Parathyroid adenoma (tissue), 2 donors: Measurements from ENCODE around the gene MARCHF9.

Experiments used
- H2AFZ ChIP-seq: fragments of 300-600 bp; sonication (generic); one replicate; pipeline ENCODE4 v1.7.0; 2017; ENCODE audit warnings: antibody characterized with exemption, mild to moderate bottlenecking
- H3K27ac ChIP-seq: fragments of 300-600 bp; sonication (generic); one replicate; pipeline ENCODE4 v1.7.0; 2017
- H3K27me3 ChIP-seq: fragments of 300-600 bp; sonication (generic); one replicate; pipeline ENCODE4 v1.7.0; 2017; ENCODE audit warnings: low read length; ENCODE audit not compliant: control insufficient read depth, insufficient read depth
- H3K36me3 ChIP-seq: fragments of 300-600 bp; sonication (generic); one replicate; pipeline ENCODE4 v1.7.0; 2017; ENCODE audit warnings: low read length; ENCODE audit not compliant: control insufficient read depth, insufficient read depth
- H3K4me1 ChIP-seq: fragments of 300-600 bp; sonication (generic); one replicate; pipeline ENCODE4 v1.7.0; 2017; ENCODE audit warnings: control low read depth
- H3K4me2 ChIP-seq: fragments of 300-600 bp; sonication (generic); one replicate; pipeline ENCODE4 v1.7.0; 2017; ENCODE audit warnings: low read length
- H3K4me3 ChIP-seq: fragments of 300-600 bp; sonication (generic); one replicate; pipeline ENCODE4 v1.7.0; 2017; ENCODE audit warnings: low read depth, low read length
- H3K79me2 ChIP-seq: fragments of 300-600 bp; sonication (generic); one replicate; pipeline ENCODE4 v1.7.0; 2017; ENCODE audit warnings: control low read depth
- H3K9ac ChIP-seq: fragments of 300-600 bp; sonication (generic); one replicate; pipeline ENCODE4 v1.7.0; 2017; ENCODE audit warnings: mild to moderate bottlenecking
- H3K9me3 ChIP-seq: fragments of 300-600 bp; sonication (generic); one replicate; pipeline ENCODE4 v1.7.0; 2017; ENCODE audit warnings: low read length; ENCODE audit not compliant: control insufficient read depth
- TF ChIP-seq, protein P1 (sequence below): fragments of 300-600 bp; sonication (generic); IDR thresholded peaks from one replicate; pipeline ENCODE4 v1.7.0; 2017; ENCODE audit warnings: antibody characterized with exemption, mild to moderate bottlenecking
- donor health status: primary hyperparathyroidism.

MARCHF9 gene

DNA sequence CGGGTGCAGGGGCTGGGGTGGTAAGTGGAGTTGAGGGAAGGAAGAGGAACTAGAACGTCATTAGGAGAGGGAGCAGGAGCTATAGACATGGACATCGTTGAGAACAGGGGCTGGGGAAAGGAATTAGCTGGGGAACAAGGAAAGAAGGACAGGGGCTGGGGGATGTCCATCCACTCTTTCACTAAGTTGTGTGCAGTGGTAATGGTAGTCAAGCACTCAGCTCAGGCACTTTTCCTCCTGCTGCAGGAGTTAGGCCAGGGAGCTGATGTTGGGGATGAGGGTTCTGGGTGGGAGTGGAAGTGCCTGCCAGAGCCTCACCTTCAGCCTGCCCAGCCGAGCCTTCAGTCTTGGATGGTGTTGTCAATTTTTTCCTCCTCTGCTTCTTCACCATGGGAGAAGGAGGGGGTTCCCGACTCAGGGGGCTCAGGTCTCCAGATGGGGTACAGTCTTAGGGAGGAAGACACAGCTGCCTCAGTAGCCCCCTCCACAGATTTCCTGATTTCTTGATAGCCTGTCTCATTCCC is 25.5 kb upstream of the MARCHF9 start:
- Histone ChIP-seq H3K79me2 (no peaks in the 10 kb centered on the region), H3K4me3 (no peak overlapping the region), H3K9ac (no peak overlapping the region), H2AFZ (no peak overlapping the region), H3K27me3 (peaks cover 3% of the 10 kb centered on the region), H3K27ac (no peak overlapping the region), H3K4me2 (no peak overlapping the region), H3K9me3 (no peaks in the 10 kb centered on the region), H3K36me3 (no peaks in the 10 kb centered on the region), H3K4me1 (peaks cover 8% of the 10 kb centered on the region)
- TF ChIP-seq, protein P1, sequence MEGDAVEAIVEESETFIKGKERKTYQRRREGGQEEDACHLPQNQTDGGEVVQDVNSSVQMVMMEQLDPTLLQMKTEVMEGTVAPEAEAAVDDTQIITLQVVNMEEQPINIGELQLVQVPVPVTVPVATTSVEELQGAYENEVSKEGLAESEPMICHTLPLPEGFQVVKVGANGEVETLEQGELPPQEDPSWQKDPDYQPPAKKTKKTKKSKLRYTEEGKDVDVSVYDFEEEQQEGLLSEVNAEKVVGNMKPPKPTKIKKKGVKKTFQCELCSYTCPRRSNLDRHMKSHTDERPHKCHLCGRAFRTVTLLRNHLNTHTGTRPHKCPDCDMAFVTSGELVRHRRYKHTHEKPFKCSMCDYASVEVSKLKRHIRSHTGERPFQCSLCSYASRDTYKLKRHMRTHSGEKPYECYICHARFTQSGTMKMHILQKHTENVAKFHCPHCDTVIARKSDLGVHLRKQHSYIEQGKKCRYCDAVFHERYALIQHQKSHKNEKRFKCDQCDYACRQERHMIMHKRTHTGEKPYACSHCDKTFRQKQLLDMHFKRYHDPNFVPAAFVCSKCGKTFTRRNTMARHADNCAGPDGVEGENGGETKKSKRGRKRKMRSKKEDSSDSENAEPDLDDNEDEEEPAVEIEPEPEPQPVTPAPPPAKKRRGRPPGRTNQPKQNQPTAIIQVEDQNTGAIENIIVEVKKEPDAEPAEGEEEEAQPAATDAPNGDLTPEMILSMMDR: no peak

DNA sequence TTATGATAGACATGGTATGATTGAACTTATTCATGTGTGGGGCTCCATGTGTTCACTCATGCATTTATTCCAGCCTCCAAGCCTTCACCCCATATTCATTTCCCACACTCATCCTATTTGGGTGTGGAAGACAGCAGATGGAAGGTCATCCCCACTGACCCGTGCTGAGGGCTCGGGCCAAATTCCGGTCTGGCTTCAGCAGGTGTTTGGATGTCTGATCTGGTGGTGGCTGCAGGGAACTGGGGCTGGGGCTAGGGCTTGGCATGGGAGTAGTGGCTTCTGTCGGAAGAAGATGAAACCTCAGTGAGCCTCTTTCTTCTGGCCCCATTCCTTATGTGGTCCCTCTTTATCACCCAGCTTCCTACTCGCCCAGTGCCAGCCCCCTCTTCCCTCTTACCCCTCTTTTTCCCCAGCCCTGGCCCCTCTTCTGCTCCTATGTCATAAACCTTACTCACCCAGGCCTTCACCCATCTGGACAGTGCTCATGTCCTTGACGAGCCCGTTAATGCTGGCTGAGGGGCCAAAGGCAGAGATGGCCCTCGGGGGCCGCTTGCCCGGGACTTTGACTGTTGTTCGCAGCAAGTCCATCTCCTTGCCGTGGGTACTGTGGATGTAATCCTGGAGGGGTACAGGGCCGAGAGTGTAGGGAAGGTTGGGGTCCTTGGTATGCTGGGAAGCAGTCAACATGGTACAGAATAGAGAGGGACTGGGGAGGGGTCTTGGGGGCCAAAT is 24.4 kb upstream of the MARCHF9 start:
- H3K36me3 ChIP-seq: no peaks in the 10 kb centered on the region
- no peak overlapping the region for H3K27ac ChIP-seq
- peaks cover 3% of the 10 kb centered on the region for H3K27me3 ChIP-seq
- TF ChIP-seq, protein P1: no peak
- no peaks in the 10 kb centered on the region for H3K9me3 ChIP-seq
- peaks cover 8% of the 10 kb centered on the region for H3K4me1 ChIP-seq
- no peak overlapping the region for H2AFZ ChIP-seq
- H3K4me3 ChIP-seq: no peak overlapping the region
- no peaks in the 10 kb centered on the region for H3K79me2 ChIP-seq
- no peak overlapping the region for H3K4me2 ChIP-seq
- H3K9ac ChIP-seq: no peak overlapping the region

DNA sequence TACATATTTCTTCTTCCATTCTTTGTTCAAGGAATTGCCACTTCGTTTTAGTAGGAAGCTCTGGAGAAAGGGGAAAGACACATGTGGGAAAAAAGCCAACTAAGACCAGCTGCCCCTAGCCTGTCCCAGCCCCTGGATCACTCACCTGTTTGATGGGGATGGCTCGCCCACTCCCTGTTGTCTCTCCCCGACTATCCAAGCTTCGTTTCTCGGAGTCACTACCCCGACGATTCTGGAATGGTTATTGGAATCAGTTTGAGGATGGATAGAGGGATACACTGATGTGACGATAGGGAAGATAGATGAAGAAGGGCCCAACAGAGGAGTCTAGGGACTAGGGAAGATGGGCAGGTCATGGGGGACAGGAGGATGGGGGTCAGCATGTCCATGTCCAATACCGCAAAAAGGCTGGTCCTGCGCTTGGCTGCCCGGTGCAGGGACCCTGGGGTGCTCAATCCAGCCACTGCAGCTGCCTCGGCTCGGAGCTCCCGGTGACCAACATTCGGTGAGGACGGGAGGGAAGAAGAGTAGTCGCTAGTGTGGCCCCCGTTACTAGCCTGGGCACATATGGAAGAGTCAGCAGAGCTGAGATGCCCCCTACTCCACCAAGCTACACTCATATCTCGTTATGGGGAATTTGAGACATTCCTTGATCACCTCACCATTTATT is 23.4 kb upstream of the MARCHF9 start:
- TF ChIP-seq, protein P1: no peak
- no peaks in the 10 kb centered on the region for H3K9me3 ChIP-seq
- no peaks in the 10 kb centered on the region for H3K79me2 ChIP-seq
- H2AFZ ChIP-seq: no peak overlapping the region
- H3K4me1 ChIP-seq: peaks cover 16% of the 10 kb centered on the region
- no peak overlapping the region for H3K9ac ChIP-seq
- no peak overlapping the region for H3K4me3 ChIP-seq
- no peaks in the 10 kb centered on the region for H3K27me3 ChIP-seq
- no peak overlapping the region for H3K4me2 ChIP-seq
- H3K27ac ChIP-seq: no peak overlapping the region
- H3K36me3 ChIP-seq: no peaks in the 10 kb centered on the region

DNA sequence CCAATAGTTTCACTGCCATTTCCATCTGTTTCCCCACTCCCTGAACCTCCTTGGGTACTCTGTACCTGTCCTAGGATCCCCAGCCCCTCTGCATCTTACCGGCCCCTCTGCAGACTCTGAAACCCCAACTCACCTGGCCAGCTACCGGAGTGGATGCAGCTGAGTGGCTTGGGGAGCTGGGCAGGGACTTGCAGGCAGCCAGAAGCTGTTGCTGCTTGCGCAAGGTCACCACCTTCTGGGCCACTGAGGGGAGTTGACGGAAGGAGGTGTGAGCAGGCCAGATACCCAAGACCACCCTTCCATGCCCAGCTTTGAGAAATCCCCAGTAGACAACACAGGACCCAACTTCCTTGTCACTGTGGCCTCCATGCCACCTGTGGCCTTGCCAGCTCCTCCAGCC is 22.6 kb upstream of the MARCHF9 start:
- Histone ChIP-seq H3K9ac (no peak overlapping the region), H3K27ac (no peak overlapping the region), H3K4me1 (peaks cover 18% of the 10 kb centered on the region), H3K4me2 (no peak overlapping the region), H2AFZ (no peak overlapping the region), H3K9me3 (no peaks in the 10 kb centered on the region), H3K79me2 (no peaks in the 10 kb centered on the region), H3K4me3 (no peak overlapping the region), H3K27me3 (no peaks in the 10 kb centered on the region), H3K36me3 (no peaks in the 10 kb centered on the region)
- TF ChIP-seq, protein P1: no peak
